ENCODE results near the gene ARHGEF11. TPM values are rescaled to one million over a fixed set of nuclear protein-coding genes. Genes with fewer than 3 reads are reported as not detected.

The ARHGEF11 gene
- total RNA-seq, 1 experiment from 2014 or later = 31.5 TPM

DNA sequence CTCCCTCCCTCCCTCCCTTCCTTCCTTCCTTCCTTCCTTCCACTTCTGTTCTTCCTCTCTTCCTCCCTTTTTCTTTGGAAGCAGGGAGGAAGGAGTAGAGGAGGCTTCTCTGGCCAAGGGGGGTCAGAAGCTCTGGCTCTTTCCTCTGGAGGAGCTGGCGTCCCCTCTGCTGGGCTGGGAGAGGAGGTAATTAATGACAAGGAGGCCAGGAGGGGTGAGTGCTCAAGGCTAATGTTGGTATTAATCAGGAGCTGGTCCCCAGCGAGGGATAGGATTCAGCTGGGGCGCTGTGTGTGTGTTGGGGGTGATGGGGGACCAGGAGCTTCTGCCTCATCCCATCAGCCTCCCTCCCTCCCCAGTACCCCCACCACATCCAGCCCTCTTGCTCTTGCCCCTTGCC, 158.2 kb downstream of the ARHGEF11 start:
- intact Hi-C loops (cut with micrococcal nuclease; ENCODE audit: unreplicated experiment) = no loop called here
- H3K4me1 ChIP-seq (replicated peaks; ENCODE audit: insufficient read depth) = no peaks in the 10 kb centered on the region
- POLR2A ChIA-PET (ENCODE audit: unreplicated experiment) = interaction anchor here (0.6 kb wide), 1 partner anchor 333 kb away, joined by 4 read pairs; no protein-coding TSS in a partner anchor

DNA sequence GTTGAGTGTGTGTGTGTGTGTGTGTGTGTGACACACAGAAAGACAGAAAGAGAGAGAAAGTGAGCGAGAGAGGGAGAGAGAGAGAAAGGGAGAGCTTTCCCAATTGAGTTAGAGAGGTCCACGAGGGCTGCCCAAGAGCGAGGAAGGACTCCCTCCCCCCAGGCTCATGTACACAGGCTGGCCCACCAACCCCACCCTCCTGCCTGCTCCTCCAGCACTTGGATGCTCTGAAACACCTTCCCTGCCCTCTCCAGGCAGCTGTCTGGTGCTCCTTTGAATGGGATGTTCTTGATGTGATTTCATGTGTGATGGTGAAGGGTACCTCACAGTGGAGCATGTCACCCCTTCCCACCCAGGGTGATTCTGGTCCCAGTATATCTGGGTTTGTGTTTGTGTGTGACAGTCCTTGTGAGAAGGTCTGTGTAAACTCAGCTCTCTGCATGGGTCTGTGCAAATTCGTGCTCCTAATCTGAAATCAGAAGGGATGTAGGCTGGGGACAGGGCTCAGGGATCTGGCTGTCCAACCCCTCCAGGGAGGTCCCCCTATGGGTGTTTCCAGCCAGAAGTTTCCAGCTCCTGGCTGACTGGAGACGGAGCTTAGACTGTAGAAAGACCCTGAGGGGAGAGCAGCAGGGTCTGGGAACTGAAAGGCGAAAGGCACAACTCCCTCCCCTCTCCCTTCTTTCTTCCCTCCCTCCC, 158.8 kb downstream of the ARHGEF11 start:
- CTCF ChIA-PET = interaction anchor here (0.5 to 0.6 kb wide), 3 partner anchors 81 to 201 kb away, joined by 3 to 16 read pairs (median 4); no protein-coding TSS in a partner anchor

More for the DNA sequence above, 158.2 kb downstream of the ARHGEF11 start:
- CTCF ChIA-PET = interaction anchor here (0.6 kb wide), 1 partner anchor 198 kb away, joined by 16 read pairs; no protein-coding TSS in a partner anchor
- Histone ChIP-seq H4K20me1 (ENCODE audit: insufficient read depth) (no peaks in the 10 kb centered on the region), H3K36me3 (ENCODE audit: low read depth) (no peaks in the 10 kb centered on the region), H3K9me3 (ENCODE audit: insufficient read depth, low read depth) (no peaks in the 10 kb centered on the region), H3K27ac (no peak overlapping the region), H3K4me3 (no peak overlapping the region), H3K79me2 (ENCODE audit: low read depth) (no peaks in the 10 kb centered on the region), H2AFZ (no peak overlapping the region), H3F3A (ENCODE audit: insufficient read depth, low read depth) (peaks cover 5% of the 10 kb centered on the region; the same call in 1 of the 2 replicates), H3K4me2 (no peak overlapping the region), H3K27me3 (ENCODE audit: insufficient read depth, low read depth) (peaks cover 32% of the 10 kb centered on the region), H3K9me2 (ENCODE audit: insufficient read depth) (no peaks in the 10 kb centered on the region)
- TF ChIP-seq EZH2 (IDR thresholded peaks at IDR 0.05; ENCODE audit: low read depth) = no peak
- TF ChIP-seq, protein P1, sequence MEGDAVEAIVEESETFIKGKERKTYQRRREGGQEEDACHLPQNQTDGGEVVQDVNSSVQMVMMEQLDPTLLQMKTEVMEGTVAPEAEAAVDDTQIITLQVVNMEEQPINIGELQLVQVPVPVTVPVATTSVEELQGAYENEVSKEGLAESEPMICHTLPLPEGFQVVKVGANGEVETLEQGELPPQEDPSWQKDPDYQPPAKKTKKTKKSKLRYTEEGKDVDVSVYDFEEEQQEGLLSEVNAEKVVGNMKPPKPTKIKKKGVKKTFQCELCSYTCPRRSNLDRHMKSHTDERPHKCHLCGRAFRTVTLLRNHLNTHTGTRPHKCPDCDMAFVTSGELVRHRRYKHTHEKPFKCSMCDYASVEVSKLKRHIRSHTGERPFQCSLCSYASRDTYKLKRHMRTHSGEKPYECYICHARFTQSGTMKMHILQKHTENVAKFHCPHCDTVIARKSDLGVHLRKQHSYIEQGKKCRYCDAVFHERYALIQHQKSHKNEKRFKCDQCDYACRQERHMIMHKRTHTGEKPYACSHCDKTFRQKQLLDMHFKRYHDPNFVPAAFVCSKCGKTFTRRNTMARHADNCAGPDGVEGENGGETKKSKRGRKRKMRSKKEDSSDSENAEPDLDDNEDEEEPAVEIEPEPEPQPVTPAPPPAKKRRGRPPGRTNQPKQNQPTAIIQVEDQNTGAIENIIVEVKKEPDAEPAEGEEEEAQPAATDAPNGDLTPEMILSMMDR (conservative IDR thresholded peaks at IDR 0.05) = no peak
- no peak for DNase-seq
- BruUV-seq (replicated peaks) = no TSS peak

DNA sequence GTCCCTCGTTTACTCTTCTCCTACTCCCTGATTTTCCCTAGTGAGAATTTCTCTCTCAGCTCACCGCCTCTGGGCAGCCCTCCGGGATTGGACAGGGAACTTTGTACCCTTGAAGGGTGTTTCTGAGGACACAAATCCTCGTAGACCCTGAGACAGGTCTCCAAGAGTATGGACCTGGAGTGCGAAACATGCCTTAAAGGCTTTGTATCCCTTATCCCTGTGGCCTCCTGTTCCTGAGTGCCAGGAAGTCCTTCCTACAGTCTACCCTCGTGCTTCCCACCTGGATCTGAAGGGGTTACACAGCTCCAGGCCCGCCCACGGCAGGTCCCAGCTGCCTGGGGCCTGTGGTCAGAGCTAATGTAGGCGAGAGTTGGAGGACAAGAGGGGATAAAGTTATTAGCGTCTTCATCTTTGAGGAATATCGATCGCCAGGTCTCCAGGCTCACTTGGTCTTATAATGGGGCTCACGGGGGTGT, 159.6 kb downstream of the ARHGEF11 start:
- Histone ChIP-seq H3K27ac (no peak overlapping the region), H3K36me3 (ENCODE audit: low read depth) (no peaks in the 10 kb centered on the region), H3K4me2 (no peak overlapping the region), H3K9me3 (ENCODE audit: insufficient read depth, low read depth) (no peaks in the 10 kb centered on the region), H3K4me1 (replicated peaks; ENCODE audit: insufficient read depth) (no peaks in the 10 kb centered on the region), H4K20me1 (ENCODE audit: insufficient read depth) (no peaks in the 10 kb centered on the region), H3K79me2 (ENCODE audit: low read depth) (no peaks in the 10 kb centered on the region), H3K9me2 (ENCODE audit: insufficient read depth) (no peaks in the 10 kb centered on the region), H3K27me3 (ENCODE audit: insufficient read depth, low read depth) (peaks cover 27% of the 10 kb centered on the region), H3F3A (ENCODE audit: insufficient read depth, low read depth) (no peaks in the 10 kb centered on the region), H3K4me3 (no peak overlapping the region), H2AFZ (no peak overlapping the region)
- intact Hi-C loops (cut with micrococcal nuclease; ENCODE audit: unreplicated experiment) = no loop called here
- ChIA-PET POLR2A (ENCODE audit: unreplicated experiment) (interaction anchor here (0.6 kb wide), 1 partner anchor 182 kb away, joined by 6 read pairs; no protein-coding TSS in a partner anchor), CTCF (no interaction called here)
- no peak for TF ChIP-seq EZH2 (IDR thresholded peaks at IDR 0.05; ENCODE audit: low read depth)
- TF ChIP-seq, protein P1 (conservative IDR thresholded peaks at IDR 0.05) = no peak
- BruUV-seq (replicated peaks) = no TSS peak
- DNase-seq = no peak

More for the DNA sequence above, 158.8 kb downstream of the ARHGEF11 start:
- Histone ChIP-seq H3K27ac (no peak overlapping the region), H3K27me3 (ENCODE audit: insufficient read depth, low read depth) (peaks cover 32% of the 10 kb centered on the region), H3F3A (ENCODE audit: insufficient read depth, low read depth) (peaks cover 5% of the 10 kb centered on the region; the same call in 1 of the 2 replicates), H3K9me2 (ENCODE audit: insufficient read depth) (no peaks in the 10 kb centered on the region), H3K79me2 (ENCODE audit: low read depth) (no peaks in the 10 kb centered on the region), H3K4me2 (no peak overlapping the region), H3K36me3 (ENCODE audit: low read depth) (no peaks in the 10 kb centered on the region), H3K4me3 (no peak overlapping the region), H3K4me1 (replicated peaks; ENCODE audit: insufficient read depth) (no peaks in the 10 kb centered on the region), H2AFZ (no peak overlapping the region), H4K20me1 (ENCODE audit: insufficient read depth) (no peaks in the 10 kb centered on the region), H3K9me3 (ENCODE audit: insufficient read depth, low read depth) (no peaks in the 10 kb centered on the region)
- TF ChIP-seq, protein P1 (conservative IDR thresholded peaks at IDR 0.05) = no peak
- TF ChIP-seq EZH2 (IDR thresholded peaks at IDR 0.05; ENCODE audit: low read depth) = no peak
- DNase-seq = no peak
- BruUV-seq (replicated peaks) = no TSS peak
- intact Hi-C loops (cut with micrococcal nuclease; ENCODE audit: unreplicated experiment) = no loop called here
- POLR2A ChIA-PET (ENCODE audit: unreplicated experiment) = interaction anchor here (0.6 kb wide), 1 partner anchor 332 kb away, joined by 4 read pairs; no protein-coding TSS in a partner anchor
